Measurements from ENCODE around the gene PAX7. TPM values are rescaled to one million over a fixed set of nuclear protein-coding genes. Genes with fewer than 3 reads are reported as not detected.

The PAX7 gene
- total RNA-seq, 4 donors from 2014 or later = not detected

- Histone ChIP-seq H3K27ac (no peak overlapping the region), H3K9me3 (no peaks in the 10 kb centered on the region), H3K4me1 (no peaks in the 10 kb centered on the region), H3K4me3 (no peak overlapping the region), H3K36me3 (no peaks in the 10 kb centered on the region), H3K27me3 (no peaks in the 10 kb centered on the region)
- no peak for DNase-seq
- TF ChIP-seq POLR2A (IDR thresholded peaks at IDR 0.05) = no peak
- intact Hi-C loops (cut with DNase I; ENCODE audit: low total_unique reads) = no loop called here
Measured at GRCh38 chr1:18722270-18722669, 91.6 kb downstream of the PAX7 start.

DNA sequence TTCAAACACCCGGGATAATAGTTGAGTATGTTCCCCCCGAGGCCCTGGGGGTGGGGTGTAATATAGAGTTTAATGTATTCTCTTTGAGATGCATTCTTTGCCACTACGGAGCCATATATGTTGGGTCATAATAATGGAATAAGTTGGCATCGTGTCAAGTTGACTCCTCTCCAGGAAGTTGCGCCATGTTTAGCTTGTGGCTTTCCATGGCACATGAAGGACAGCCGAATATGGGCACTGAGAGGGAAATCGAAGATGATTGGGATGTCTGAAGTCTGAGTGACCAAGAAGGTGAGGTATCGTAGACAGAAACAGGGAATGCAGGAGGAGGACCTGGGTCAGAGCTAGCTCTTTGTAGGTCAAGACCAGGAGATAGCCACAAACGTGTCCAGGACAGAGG, 92.6 kb downstream of the PAX7 start:
- Histone ChIP-seq H3K4me1 (no peaks in the 10 kb centered on the region), H3K36me3 (no peaks in the 10 kb centered on the region), H3K27me3 (no peaks in the 10 kb centered on the region), H3K27ac (no peak overlapping the region), H3K9me3 (no peaks in the 10 kb centered on the region), H3K4me3 (no peak overlapping the region)
- intact Hi-C loops (cut with DNase I; ENCODE audit: low total_unique reads) = no loop called here
- TF ChIP-seq POLR2A (IDR thresholded peaks at IDR 0.05) = no peak
- DNase-seq = no peak

GRCh38 chr1:18723701-18724411, 93.2 kb downstream of the PAX7 start:
- no peaks in the 10 kb centered on the region for H3K4me1 ChIP-seq
- H3K9me3 ChIP-seq = no peaks in the 10 kb centered on the region
- H3K36me3 ChIP-seq = no peaks in the 10 kb centered on the region
- intact Hi-C loops (cut with DNase I; ENCODE audit: low total_unique reads) = no loop called here
- no peak for TF ChIP-seq POLR2A (IDR thresholded peaks at IDR 0.05)
- H3K27ac ChIP-seq = no peak overlapping the region
- DNase-seq = no peak
- no peak overlapping the region for H3K4me3 ChIP-seq
- no peaks in the 10 kb centered on the region for H3K27me3 ChIP-seq

GRCh38 chr1:18724801-18725200, 94.2 kb downstream of the PAX7 start:
- no peaks in the 10 kb centered on the region for H3K36me3 ChIP-seq
- H3K4me3 ChIP-seq = no peak overlapping the region
- TF ChIP-seq POLR2A (IDR thresholded peaks at IDR 0.05) = no peak
- TF ChIP-seq CTCF (IDR thresholded peaks at IDR 0.05) = no peak
- no peaks in the 10 kb centered on the region for H3K4me1 ChIP-seq
- H3K27ac ChIP-seq = no peak overlapping the region
- no peaks in the 10 kb centered on the region for H3K27me3 ChIP-seq
- no peak for DNase-seq
- no peaks in the 10 kb centered on the region for H3K9me3 ChIP-seq
- intact Hi-C loops (cut with DNase I; ENCODE audit: low total_unique reads) = no loop called here

DNA sequence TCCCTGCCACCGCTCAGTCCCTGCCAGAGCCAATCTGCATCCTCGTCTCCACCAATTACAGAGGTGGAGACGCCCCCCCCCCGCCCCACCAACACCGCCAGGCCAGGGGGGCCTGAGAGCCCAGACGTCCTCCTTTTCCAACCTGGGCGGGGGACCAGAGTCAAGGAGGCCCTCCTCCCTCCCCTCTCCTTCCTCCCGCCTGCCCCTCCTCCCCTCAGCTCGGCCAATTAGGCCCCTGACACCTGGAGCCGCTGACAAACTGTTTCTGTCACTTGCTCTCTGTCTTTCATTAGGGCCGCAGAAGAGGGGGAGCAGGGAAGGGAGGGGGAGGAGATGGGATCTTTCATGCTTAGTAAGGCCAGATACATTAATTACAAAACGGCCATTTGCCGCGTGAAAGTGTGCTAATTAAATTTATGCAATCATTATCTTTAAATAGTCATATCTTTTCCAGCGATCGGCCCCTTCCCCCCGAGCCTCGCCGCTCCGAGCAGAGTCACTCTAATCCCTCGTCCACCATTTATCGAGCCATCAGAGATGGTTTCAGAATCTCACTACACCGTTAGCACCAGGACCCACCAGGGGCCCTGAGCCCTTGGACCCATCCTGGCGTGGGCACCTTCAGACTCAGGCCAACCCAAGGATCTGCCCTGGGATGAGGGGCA, 94.7 kb downstream of the PAX7 start:
- Histone ChIP-seq H3K4me3 (no peak overlapping the region), H3K9me3 (no peaks in the 10 kb centered on the region), H3K36me3 (no peaks in the 10 kb centered on the region), H3K27me3 (no peaks in the 10 kb centered on the region), H3K27ac (no peak overlapping the region), H3K4me1 (no peaks in the 10 kb centered on the region)
- no peak for TF ChIP-seq CTCF (IDR thresholded peaks at IDR 0.05)
- TF ChIP-seq POLR2A (IDR thresholded peaks at IDR 0.05) = no peak
- no peak for DNase-seq
- intact Hi-C loops (cut with DNase I; ENCODE audit: low total_unique reads) = no loop called here

GRCh38 chr1:18726368-18726767, 95.7 kb downstream of the PAX7 start:
- intact Hi-C loops (cut with DNase I; ENCODE audit: low total_unique reads) = no loop called here
- DNase-seq = no peak
- Histone ChIP-seq H3K27me3 (no peaks in the 10 kb centered on the region), H3K9me3 (no peaks in the 10 kb centered on the region), H3K27ac (no peak overlapping the region), H3K36me3 (no peaks in the 10 kb centered on the region), H3K4me1 (no peaks in the 10 kb centered on the region), H3K4me3 (no peak overlapping the region)
- no peak for TF ChIP-seq POLR2A (IDR thresholded peaks at IDR 0.05)
- no peak for TF ChIP-seq CTCF (IDR thresholded peaks at IDR 0.05)

Measured in uterus (tissue), 4 donors.